ENCODE results near the gene DIP2B. TPM values are rescaled to one million over a fixed set of nuclear protein-coding genes. Genes with fewer than 3 reads are reported as not detected.
A peak's percentile ranks its signal among the peaks of the same experiment; 100 is the strongest.

Gene DIP2B
- total and polyA plus RNA-seq, 2 of the 13 experiments (the other 11 are each of a cell fraction or from before 2014, with no cell fraction given): 32.1 to 35.8 TPM

DNA sequence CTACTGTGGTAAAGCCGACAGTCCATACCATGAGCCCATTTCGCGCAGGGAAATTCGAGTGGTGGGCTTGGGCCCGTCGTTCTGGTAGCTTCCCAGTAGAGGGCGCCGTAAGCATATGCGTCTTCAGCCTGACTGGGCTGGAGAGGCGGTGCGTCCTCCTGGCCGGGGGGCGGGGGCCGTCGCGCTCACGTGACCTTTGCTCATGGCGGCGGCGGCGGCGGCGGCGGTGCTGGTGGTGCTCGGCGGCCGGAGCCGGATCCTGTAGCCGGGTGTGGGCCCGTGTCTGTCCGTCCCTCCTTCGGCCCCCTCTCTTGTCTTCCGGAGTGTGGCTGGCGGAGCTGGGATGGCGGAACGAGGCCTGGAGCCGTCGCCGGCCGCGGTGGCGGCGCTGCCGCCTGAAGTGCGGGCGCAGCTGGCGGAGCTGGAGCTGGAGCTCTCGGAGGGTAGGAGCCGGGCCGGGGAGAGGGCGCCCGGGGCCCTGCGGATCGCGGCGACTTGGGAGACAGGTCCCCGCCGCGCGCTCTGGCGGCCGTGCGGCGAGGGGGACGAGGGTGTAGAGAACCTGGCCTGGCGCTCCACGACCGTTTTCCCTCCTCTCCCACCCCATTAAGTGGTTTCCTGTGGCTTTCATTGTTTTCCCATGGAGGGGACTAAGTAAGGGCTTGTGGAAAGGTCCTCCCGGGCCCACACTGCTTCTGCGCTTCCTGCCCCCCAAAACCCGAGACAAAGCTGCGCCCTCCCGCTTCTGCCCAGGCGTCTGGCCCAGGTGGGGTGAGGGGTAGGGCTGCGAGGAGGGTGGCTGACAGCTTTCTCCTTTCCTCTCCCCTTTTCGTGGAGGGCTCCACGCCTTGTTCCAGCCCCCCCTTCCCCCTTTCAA, at the start of gene DIP2B (continued):
- TF ChIP-seq, protein P1, sequence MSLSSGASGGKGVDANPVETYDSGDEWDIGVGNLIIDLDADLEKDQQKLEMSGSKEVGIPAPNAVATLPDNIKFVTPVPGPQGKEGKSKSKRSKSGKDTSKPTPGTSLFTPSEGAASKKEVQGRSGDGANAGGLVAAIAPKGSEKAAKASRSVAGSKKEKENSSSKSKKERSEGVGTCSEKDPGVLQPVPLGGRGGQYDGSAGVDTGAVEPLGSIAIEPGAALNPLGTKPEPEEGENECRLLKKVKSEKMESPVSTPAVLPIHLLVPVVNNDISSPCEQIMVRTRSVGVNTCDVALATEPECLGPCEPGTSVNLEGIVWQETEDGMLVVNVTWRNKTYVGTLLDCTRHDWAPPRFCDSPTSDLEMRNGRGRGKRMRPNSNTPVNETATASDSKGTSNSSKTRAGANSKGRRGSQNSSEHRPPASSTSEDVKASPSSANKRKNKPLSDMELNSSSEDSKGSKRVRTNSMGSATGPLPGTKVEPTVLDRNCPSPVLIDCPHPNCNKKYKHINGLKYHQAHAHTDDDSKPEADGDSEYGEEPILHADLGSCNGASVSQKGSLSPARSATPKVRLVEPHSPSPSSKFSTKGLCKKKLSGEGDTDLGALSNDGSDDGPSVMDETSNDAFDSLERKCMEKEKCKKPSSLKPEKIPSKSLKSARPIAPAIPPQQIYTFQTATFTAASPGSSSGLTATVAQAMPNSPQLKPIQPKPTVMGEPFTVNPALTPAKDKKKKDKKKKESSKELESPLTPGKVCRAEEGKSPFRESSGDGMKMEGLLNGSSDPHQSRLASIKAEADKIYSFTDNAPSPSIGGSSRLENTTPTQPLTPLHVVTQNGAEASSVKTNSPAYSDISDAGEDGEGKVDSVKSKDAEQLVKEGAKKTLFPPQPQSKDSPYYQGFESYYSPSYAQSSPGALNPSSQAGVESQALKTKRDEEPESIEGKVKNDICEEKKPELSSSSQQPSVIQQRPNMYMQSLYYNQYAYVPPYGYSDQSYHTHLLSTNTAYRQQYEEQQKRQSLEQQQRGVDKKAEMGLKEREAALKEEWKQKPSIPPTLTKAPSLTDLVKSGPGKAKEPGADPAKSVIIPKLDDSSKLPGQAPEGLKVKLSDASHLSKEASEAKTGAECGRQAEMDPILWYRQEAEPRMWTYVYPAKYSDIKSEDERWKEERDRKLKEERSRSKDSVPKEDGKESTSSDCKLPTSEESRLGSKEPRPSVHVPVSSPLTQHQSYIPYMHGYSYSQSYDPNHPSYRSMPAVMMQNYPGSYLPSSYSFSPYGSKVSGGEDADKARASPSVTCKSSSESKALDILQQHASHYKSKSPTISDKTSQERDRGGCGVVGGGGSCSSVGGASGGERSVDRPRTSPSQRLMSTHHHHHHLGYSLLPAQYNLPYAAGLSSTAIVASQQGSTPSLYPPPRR (CRISPR knock-in tag; IDR thresholded peaks at IDR 0.05; ENCODE audit: borderline replicate concordance): no peak; the same call in 1 of the 2 replicates
- TF ChIP-seq ZNF7 (CRISPR knock-in tag; IDR thresholded peaks at IDR 0.05) (peak; percentile 59; the same call in 1 of the 2 replicates), HMGA1 (CRISPR knock-in tag; conservative IDR thresholded peaks at IDR 0.05) (no peak), ZNF530 (CRISPR knock-in tag; IDR thresholded peaks at IDR 0.05; ENCODE audit: low read depth) (no peak), NONO (IDR thresholded peaks at IDR 0.05) (no peak), NONO (CRISPR knock-in tag; conservative IDR thresholded peaks at IDR 0.05) (peak; percentile 42; the same call in 1 of the 2 replicates), JARID2 (CRISPR knock-in tag; IDR thresholded peaks at IDR 0.05; ENCODE audit: insufficient replicate concordance) (no peak), KMT2B (CRISPR knock-in tag; IDR thresholded peaks at IDR 0.05) (peak; percentile 72), SIX1 (CRISPR knock-in tag; IDR thresholded peaks at IDR 0.05; ENCODE audit: borderline replicate concordance) (no peak), ZNF562 (CRISPR knock-in tag; IDR thresholded peaks at IDR 0.05; ENCODE audit: borderline replicate concordance) (no peak), ONECUT2 (CRISPR knock-in tag; IDR thresholded peaks at IDR 0.05) (no peak), HMG20A (CRISPR knock-in tag; IDR thresholded peaks at IDR 0.05; ENCODE audit: borderline replicate concordance) (no peak), ZNF547 (CRISPR knock-in tag; IDR thresholded peaks at IDR 0.05) (peak; percentile 51; the same call in 1 of the 2 replicates)
- TF ChIP-seq, protein P2, sequence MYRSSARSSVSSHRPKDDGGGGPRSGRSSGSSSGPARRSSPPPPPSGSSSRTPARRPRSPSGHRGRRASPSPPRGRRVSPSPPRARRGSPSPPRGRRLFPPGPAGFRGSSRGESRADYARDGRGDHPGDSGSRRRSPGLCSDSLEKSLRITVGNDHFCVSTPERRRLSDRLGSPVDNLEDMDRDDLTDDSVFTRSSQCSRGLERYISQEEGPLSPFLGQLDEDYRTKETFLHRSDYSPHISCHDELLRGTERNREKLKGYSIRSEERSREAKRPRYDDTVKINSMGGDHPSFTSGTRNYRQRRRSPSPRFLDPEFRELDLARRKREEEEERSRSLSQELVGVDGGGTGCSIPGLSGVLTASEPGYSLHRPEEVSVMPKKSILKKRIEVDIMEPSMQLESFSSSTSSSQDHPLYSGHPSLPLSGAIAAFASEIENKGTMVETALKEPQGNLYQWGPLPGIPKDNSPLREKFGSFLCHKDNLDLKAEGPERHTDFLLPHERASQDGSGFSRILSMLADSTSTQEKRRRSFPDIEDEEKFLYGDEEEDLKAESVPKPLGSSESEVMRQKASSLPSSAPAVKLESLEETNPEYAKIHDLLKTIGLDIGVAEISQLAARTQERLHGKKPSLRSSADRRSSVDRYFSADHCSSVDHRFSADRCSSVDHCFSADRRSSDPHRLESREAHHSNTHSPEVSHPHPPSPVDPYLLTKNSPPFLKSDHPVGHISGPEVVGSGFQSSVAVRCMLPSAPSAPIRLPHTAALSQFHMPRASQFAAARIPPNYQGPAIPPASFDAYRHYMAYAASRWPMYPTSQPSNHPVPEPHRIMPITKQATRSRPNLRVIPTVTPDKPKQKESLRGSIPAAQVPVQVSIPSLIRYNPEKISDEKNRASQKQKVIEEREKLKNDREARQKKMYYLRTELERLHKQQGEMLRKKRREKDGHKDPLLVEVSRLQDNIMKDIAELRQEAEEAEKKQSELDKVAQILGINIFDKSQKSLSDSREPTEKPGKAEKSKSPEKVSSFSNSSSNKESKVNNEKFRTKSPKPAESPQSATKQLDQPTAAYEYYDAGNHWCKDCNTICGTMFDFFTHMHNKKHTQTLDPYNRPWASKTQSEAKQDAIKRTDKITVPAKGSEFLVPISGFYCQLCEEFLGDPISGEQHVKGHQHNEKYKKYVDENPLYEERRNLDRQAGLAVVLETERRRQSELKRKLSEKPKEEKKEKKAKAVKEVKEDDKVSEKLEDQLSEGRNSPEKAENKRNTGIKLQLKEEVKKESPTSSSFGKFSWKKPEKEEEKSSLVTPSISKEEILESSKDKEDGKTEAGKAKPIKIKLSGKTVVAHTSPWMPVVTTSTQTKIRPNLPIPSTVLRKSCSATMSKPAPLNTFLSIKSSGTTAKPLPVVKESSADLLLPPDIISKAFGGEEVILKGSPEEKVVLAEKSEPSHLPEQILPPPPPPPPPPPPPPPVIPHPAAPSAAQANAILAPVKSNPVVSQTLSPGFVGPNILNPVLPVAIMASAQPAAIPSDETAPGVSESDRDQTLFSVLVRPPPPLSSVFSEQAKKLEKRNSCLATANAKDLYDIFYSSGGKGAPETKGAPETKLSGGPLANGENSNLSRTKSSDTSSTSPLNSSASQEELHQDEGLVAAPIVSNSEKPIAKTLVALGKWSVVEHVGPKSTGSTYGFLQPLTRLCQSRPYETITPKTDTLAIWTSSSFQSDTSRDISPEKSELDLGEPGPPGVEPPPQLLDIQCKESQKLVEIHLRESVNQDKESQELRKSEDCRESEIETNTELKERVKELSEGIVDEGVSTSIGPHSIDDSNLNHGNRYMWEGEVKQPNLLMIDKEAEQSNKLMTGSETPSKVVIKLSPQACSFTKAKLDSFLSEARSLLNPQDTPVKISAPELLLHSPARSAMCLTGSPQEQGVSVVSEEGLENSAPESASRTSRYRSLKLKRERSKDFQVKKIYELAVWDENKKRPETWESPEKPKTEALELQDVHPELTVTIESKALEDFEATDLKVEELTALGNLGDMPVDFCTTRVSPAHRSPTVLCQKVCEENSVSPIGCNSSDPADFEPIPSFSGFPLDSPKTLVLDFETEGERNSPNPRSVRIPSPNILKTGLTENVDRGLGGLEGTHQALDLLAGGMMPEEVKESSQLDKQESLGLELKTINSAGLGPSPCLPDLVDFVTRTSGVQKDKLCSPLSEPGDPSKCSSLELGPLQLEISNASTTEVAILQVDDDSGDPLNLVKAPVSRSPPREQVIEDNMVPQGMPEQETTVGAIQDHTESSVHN (CRISPR knock-in tag; IDR thresholded peaks at IDR 0.05): no peak
- TF ChIP-seq, protein P3, sequence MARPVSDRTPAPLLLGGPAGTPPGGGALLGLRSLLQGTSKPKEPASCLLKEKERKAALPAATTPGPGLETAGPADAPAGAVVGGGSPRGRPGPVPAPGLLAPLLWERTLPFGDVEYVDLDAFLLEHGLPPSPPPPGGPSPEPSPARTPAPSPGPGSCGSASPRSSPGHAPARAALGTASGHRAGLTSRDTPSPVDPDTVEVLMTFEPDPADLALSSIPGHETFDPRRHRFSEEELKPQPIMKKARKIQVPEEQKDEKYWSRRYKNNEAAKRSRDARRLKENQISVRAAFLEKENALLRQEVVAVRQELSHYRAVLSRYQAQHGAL (CRISPR knock-in tag; IDR thresholded peaks at IDR 0.05; ENCODE audit: not compliant biosample characterization): no peak
